Lower leg skin (tissue), 4 donors: ENCODE measurements around the gene FAM210A. TPM values are rescaled to one million over a fixed set of nuclear protein-coding genes. Genes with fewer than 3 reads are reported as not detected.
"Not testable (repeated sequence)": the region's sequence is repeated elsewhere in the genome, so short reads cannot be mapped to it uniquely, and the experiment has no call there.

Experiments
- DNase-seq, 2 donors: peaks; one replicate each; pipeline ENCODE4 v3.0.0-alpha.2; 2019; ENCODE audit warnings: low spot score in 2 of 2
- H3K4me3 ChIP-seq: fragments of 200-600 bp; sonication (generic); 2 replicates; pipeline ENCODE4 v1.5.1; 2017; ENCODE audit warnings: mild to moderate bottlenecking, low read depth; ENCODE audit not compliant: poor library complexity, severe bottlenecking
- POLR2A ChIP-seq, 2 donors: fragments of 450-650 bp; IDR thresholded peaks; one replicate each; pipeline ENCODE4 v1.6.1; 2016 to 2017; ENCODE audit warnings: antibody characterized with exemption in 2 of 2, mild to moderate bottlenecking in 1 of 2, moderate library complexity in 1 of 2
- WGBS, 2 donors: methylation state at CpG; one replicate each; pipeline ENCODE4 v1.1.5; 2018; 5-methylcytosine and 5-hydroxymethylcytosine counted together
- intact Hi-C: fragments of 100-400 bp; cut with DNase I; formaldehyde crosslinking; loops from one replicate; pipeline ENCODE4 v1.15.0; 2023; ENCODE audit warnings: low total_unique reads
- total RNA-seq, 4 donors: library from RNA; depleted of rRNA; stranded (reverse); fragments of >200 nt; gene quantifications; one replicate each; pipeline ENCODE4 v1.1.0, GENCODE V29; 2016
- TF ChIP-seq, protein P1 (sequence below), 3 donors: fragments of 450-650 bp; IDR thresholded peaks; one replicate each; pipeline ENCODE4 v1.5.1; 2016; ENCODE audit warnings: antibody characterized with exemption in 3 of 3, mild to moderate bottlenecking in 3 of 3, moderate library complexity in 2 of 3

The FAM210A gene
- total RNA-seq, 4 donors from 2014 or later, result 4.9 to 9.7 (median 6.3) TPM

GRCh38 chr18:13681701-13682100, 44.7 kb downstream of the FAM210A start:
- TF ChIP-seq, protein P1, sequence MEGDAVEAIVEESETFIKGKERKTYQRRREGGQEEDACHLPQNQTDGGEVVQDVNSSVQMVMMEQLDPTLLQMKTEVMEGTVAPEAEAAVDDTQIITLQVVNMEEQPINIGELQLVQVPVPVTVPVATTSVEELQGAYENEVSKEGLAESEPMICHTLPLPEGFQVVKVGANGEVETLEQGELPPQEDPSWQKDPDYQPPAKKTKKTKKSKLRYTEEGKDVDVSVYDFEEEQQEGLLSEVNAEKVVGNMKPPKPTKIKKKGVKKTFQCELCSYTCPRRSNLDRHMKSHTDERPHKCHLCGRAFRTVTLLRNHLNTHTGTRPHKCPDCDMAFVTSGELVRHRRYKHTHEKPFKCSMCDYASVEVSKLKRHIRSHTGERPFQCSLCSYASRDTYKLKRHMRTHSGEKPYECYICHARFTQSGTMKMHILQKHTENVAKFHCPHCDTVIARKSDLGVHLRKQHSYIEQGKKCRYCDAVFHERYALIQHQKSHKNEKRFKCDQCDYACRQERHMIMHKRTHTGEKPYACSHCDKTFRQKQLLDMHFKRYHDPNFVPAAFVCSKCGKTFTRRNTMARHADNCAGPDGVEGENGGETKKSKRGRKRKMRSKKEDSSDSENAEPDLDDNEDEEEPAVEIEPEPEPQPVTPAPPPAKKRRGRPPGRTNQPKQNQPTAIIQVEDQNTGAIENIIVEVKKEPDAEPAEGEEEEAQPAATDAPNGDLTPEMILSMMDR (IDR thresholded peaks at IDR 0.05), result no peak
- TF ChIP-seq POLR2A (IDR thresholded peaks at IDR 0.05), result no peak
- no peak for DNase-seq
- H3K4me3 ChIP-seq, result no peak overlapping the region
- intact Hi-C loops, result no loop called here
- WGBS, 2 donors, result 80 to 93% methylated on average over 6 of the region's 6 CpGs

GRCh38 chr18:13680612-13681011, 45.7 kb downstream of the FAM210A start:
- TF ChIP-seq, protein P1 (IDR thresholded peaks at IDR 0.05), result no peak
- no peak for TF ChIP-seq POLR2A (IDR thresholded peaks at IDR 0.05)
- DNase-seq, result no peak
- H3K4me3 ChIP-seq, result no peak overlapping the region
- 86 to 88% methylated on average over 5 of the region's 5 CpGs for WGBS, 2 donors
- intact Hi-C loops, result no loop called here

DNA sequence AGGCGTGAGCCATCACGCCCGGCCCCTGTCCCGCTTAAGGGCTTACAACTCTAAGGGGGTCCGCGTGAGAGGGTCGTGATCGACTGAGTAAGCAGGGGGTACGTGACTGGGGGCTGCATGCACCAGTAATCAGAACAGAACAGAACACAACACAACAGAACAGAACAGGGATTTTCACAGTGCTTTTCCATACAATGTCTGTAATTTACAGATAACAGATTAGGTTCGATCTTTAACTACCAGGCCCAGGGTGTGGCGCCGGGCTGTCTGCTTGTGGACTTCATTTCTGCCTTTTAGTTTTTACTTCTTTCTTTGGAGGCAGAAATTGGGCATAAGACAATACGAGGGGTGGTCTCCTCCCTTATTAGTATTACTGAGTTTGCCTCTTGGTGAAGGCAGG, 49.0 kb downstream of the FAM210A start:
- DNase-seq, result not testable (repeated sequence)

GRCh38 chr18:13676471-13676870, 49.9 kb downstream of the FAM210A start:
- intact Hi-C loops, result no loop called here
- 85 to 91% methylated on average over 6 of the region's 6 CpGs for WGBS, 2 donors
- no peak overlapping the region for H3K4me3 ChIP-seq
- DNase-seq, result no peak
- TF ChIP-seq, protein P1 (IDR thresholded peaks at IDR 0.05), result no peak
- no peak for TF ChIP-seq POLR2A (IDR thresholded peaks at IDR 0.05)

More for the DNA sequence above, 49.0 kb downstream of the FAM210A start:
- intact Hi-C loops, H3K4me3 ChIP-seq: not testable (repeated sequence)
- 98 to 99% methylated on average over 13 of the region's 13 CpGs for WGBS, 2 donors

DNA sequence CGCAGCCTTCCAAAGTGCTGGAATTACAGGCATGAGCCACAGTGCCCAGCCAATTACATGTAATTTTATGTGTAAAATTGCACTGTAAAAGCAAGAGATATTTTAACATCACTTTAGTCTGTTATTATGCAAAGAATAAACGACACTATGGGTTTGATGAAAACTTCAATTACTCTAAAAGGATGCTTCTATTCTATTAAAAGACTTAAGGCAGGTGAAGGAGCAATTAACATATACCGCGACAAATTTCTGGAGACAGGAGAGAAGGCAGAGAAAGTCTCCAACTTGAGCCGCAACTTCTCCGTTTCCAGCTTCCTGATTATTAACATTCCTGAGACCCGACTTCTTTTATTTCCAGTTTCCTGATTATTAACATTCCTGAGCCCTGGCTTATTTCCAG, 53.7 kb downstream of the FAM210A start:
- WGBS, 2 donors, result 60 to 68% methylated on average over 7 of the region's 7 CpGs
- no peak overlapping the region for H3K4me3 ChIP-seq
- intact Hi-C loops, result no loop called here
- TF ChIP-seq, protein P1 (IDR thresholded peaks at IDR 0.05), result no peak
- no peak for TF ChIP-seq POLR2A (IDR thresholded peaks at IDR 0.05)
- no peak for DNase-seq

DNA sequence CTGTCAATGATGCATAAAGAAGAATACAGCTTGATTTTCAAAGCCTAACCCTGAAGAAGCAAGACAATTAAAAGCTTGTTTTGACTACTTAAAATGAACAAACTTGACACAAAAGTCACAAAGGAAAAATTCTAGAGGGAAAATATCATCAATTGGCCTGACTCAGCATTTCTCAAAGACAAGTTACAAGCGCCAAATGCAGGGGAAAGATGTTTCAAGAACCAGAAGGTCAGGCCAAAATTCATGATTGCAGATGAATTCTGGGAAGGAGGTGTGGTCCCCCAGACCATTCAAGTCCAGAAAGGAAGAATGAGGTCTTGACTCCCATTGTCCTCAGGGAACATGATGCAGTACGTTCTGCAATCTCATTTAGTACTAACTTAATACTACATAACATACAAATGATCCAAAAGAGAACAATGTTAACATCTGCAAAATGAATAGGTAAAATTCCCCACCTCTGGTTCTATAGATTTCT, 64.5 kb downstream of the FAM210A start:
- no peak for TF ChIP-seq POLR2A (IDR thresholded peaks at IDR 0.05)
- TF ChIP-seq, protein P1 (IDR thresholded peaks at IDR 0.05), result no peak
- WGBS, 2 donors, result 78 to 80% methylated on average over 2 of the region's 2 CpGs
- DNase-seq, result no peak
- intact Hi-C loops, result no loop called here
- no peak overlapping the region for H3K4me3 ChIP-seq
